K562 (cell line): ENCODE results near the gene LIN9. TPM values are rescaled to one million over a fixed set of nuclear protein-coding genes. Genes with fewer than 3 reads are reported as not detected.

ENCODE experiments used
- ATAC-seq: fragments of 200-7000 bp; cut with Tn5 transposase; 3 replicates; pipeline ENCODE4 v1.9.1; 2020; ENCODE audit warnings: moderate library complexity
- BruUV-seq: library from RNA; stranded (reverse); fragments of 400-500 nt; replicated peaks from 2 replicates; lab custom pipeline; 2021; lab: Mats Ljungman, UMichigan
- CTCF ChIA-PET: fragments of 300-600 bp; formaldehyde crosslinking; extraction: SDS; loops from one replicate; lab custom pipeline; 2021; ENCODE audit warnings: low intra/inter-chr PET ratio; lab: Yijun Ruan, JAX
- POLR2A ChIA-PET: fragments of 300-600, 350-650 bp; sonication (Branson Sonifier 250); formaldehyde crosslinking; extraction: SDS; loops from one replicate; lab custom pipeline; 2021; ENCODE audit warnings: antibody characterized with exemption, inconsistent platforms; lab: Yijun Ruan, JAX
- DNase-seq, 4 experiments: peaks; one replicate each; pipeline versions ENCODE4 v3.0.0 to v3.0.0-alpha.2; 2011 to 2018; ENCODE audit warnings: low spot score in 3 of 4, mixed read lengths in 3 of 4; ENCODE audit errors: extremely low read depth in 1 of 4
- FAIRE-seq: peaks from 2 replicates; lab custom pipeline; 2011; peaks lifted over from hg19 to GRCh38; lab: Jason Lieb, UNC
- H2AFZ ChIP-seq: 2 replicates; pipeline ENCODE4 v1.6.0; 2011; ENCODE audit warnings: low read depth, low read length, control low read depth, inconsistent platforms
- H3K27ac ChIP-seq: fragments of 200-600 bp; 3 replicates; pipeline ENCODE4 v1.8.0; 2011; ENCODE audit warnings: low read depth, mild to moderate bottlenecking, control low read depth, inconsistent platforms, low read length, moderate library complexity, mixed read lengths; ENCODE audit errors: extremely low read depth
- H3K27me3 ChIP-seq, 2 experiments: fragments of 300-600 bp in 1 of 2; 2 replicates in 1 of 2; 3 replicates in 1 of 2; pipeline versions ENCODE4 v1.6.0 to v1.8.0; 2011; ENCODE audit warnings: inconsistent platforms in 2 of 2, low read length in 2 of 2, mild to moderate bottlenecking in 1 of 2, mixed read lengths in 1 of 2, moderate library complexity in 1 of 2; ENCODE audit not compliant: control insufficient read depth in 2 of 2, insufficient read depth in 2 of 2
- H3K36me3 ChIP-seq: fragments of 300-600 bp; 3 replicates; pipeline ENCODE4 v1.8.0; 2011; ENCODE audit warnings: mild to moderate bottlenecking, low read length, inconsistent platforms; ENCODE audit not compliant: control insufficient read depth, insufficient read depth
- H3K4me1 ChIP-seq, 2 experiments: fragments of 200-600 bp in 1 of 2; replicated peaks in 1 of 2; 2 replicates in 1 of 2; 3 replicates in 1 of 2; pipeline versions ENCODE4 v1.5.1 to v1.8.0; 2011; ENCODE audit warnings: inconsistent platforms in 2 of 2, low read length in 2 of 2, mild to moderate bottlenecking in 1 of 2, mixed read lengths in 1 of 2, moderate library complexity in 1 of 2; ENCODE audit not compliant: control insufficient read depth in 2 of 2, insufficient read depth in 2 of 2
- H3K4me2 ChIP-seq: 2 replicates; pipeline ENCODE4 v1.6.1; 2011; ENCODE audit warnings: low read length, control low read depth, inconsistent platforms, mixed read lengths; ENCODE audit not compliant: insufficient read depth
- H3K4me3 ChIP-seq: fragments of 200-600 bp; sonication (generic), shearing (Covaris generic); 2 replicates; pipeline ENCODE4 v1.5.1; 2016; ENCODE audit warnings: control low read depth, inconsistent platforms
- H3K79me2 ChIP-seq: fragments of 200-600 bp; 3 replicates; pipeline ENCODE4 v1.8.0; 2011; ENCODE audit warnings: low read length, inconsistent platforms; ENCODE audit not compliant: control insufficient read depth, insufficient read depth
- H3K9ac ChIP-seq, 2 experiments: 2 replicates each; pipeline versions ENCODE4 v1.6.0 to v1.6.1; 2011; ENCODE audit warnings: low read depth in 2 of 2, low read length in 2 of 2, control low read depth in 1 of 2, inconsistent platforms in 1 of 2, mild to moderate bottlenecking in 1 of 2, mixed read lengths in 1 of 2; ENCODE audit not compliant: insufficient read depth in 1 of 2
- H3K9me1 ChIP-seq: one replicate; pipeline ENCODE4 v1.6.0; 2011; ENCODE audit warnings: inconsistent platforms, mild to moderate bottlenecking, low read length, moderate library complexity; ENCODE audit not compliant: control insufficient read depth, insufficient read depth
- H3K9me3 ChIP-seq: replicated peaks from 2 replicates; pipeline ENCODE4 v1.5.1; 2011; ENCODE audit warnings: low read depth, low read length, inconsistent platforms; ENCODE audit not compliant: control insufficient read depth, insufficient read depth
- H4K20me1 ChIP-seq: replicated peaks from 2 replicates; pipeline ENCODE4 v1.6.1; 2011; ENCODE audit warnings: low read length, inconsistent platforms, mixed read lengths; ENCODE audit not compliant: control insufficient read depth, insufficient read depth
- DACH1 ChIP-seq: fragments of 450-650 bp; IDR thresholded peaks from 2 replicates; pipeline ENCODE4 v1.6.1; 2018; ENCODE audit not compliant: partially characterized antibody
- HNRNPUL1 ChIP-seq: fragments of 200-400 bp; formaldehyde crosslinking; IDR thresholded peaks from 2 replicates; pipeline ENCODE4 v1.6.1; 2017; ENCODE audit warnings: low read length
- RBM25 ChIP-seq: fragments of 200-400 bp; formaldehyde crosslinking; IDR thresholded peaks from 2 replicates; pipeline ENCODE4 v1.6.1; 2018; ENCODE audit warnings: low read length, low read depth, moderate library complexity; ENCODE audit not compliant: severe bottlenecking
- ZNF224 ChIP-seq: sonication (generic); formaldehyde crosslinking; IDR thresholded peaks from 2 replicates; pipeline ENCODE4 v1.8.0; 2022; ENCODE audit warnings: mild to moderate bottlenecking, missing genetic modification reagents
- ZNF398 ChIP-seq: fragments of 250-450 bp; sonication (Bioruptor Pico); IDR thresholded peaks from 2 replicates; pipeline ENCODE4 v1.8.0; 2021; ENCODE audit warnings: moderate library complexity, mild to moderate bottlenecking, inconsistent platforms
- WGBS: fragments of 100-300 bp; shearing (Covaris generic); methylation state at CpG from one replicate; pipeline ENCODE4 v1.1.6; 2016; ENCODE audit warnings: low coverage, mixed read lengths; ENCODE audit not compliant: insufficient coverage; ENCODE audit errors: missing lambda C conversion rate; 5-methylcytosine and 5-hydroxymethylcytosine counted together
- in situ Hi-C: fragments of 300-500 bp; cut with MboI; formaldehyde crosslinking; loops from 4 replicates; pipeline ENCODE4 v1.15.0; 2018; ENCODE audit warnings: inconsistent platforms, mixed read lengths
- intact Hi-C: fragments of 100-400 bp; cut with micrococcal nuclease; formaldehyde crosslinking; loops from 2 replicates; pipeline ENCODE4 v1.14.2; 2022
- polyA plus RNA-seq, 8 experiments: library from polyadenylated mRNA; depleted of rRNA in 4 of 8; stranded (reverse) in 5 of 8; unstranded in 3 of 8; fragments of >200 nt; fragmentation: Nextera tagmentation in 2 of 8; fragmentation: Illumina TruSeq in 1 of 8; extraction: Ambion mirVana in 2 of 8; extraction: Trizol in 1 of 8; gene quantifications; 2 replicates each; pipeline versions ENCODE4 v1.2.1 to v1.2.3, GENCODE V29; 2011 to 2014; ENCODE audit warnings: inconsistent platforms in 1 of 8, missing spikeins in 1 of 8
- total RNA-seq, 7 experiments: library from RNA; depleted of rRNA in 6 of 7; stranded (reverse); fragments of >200 nt in 6 of 7; fragmentation: Illumina TruSeq in 2 of 7; extraction: Trizol in 2 of 7; gene quantifications; 2 replicates each; pipeline versions ENCODE4 v1.2.1 to v1.2.3, GENCODE V29; 2011 to 2021; ENCODE audit warnings: low replicate concordance in 1 of 7
- TF ChIP-seq, protein P1 (sequence below): fragments of 450-650 bp; IDR thresholded peaks from 2 replicates; pipeline ENCODE4 v1.7.0; 2016; ENCODE audit warnings: borderline replicate concordance
- TF ChIP-seq, protein P2 (sequence below): fragments of 450-650 bp; IDR thresholded peaks from 2 replicates; pipeline ENCODE4 v1.6.1; 2017; ENCODE audit warnings: mild to moderate bottlenecking, moderate library complexity

Gene LIN9
- total and polyA plus RNA-seq, 9 of the 15 experiments (the other 6 are each of a cell fraction or from before 2014, with no cell fraction given): 18.8 to 33.0 (median 25.5) TPM

- BruUV-seq: no TSS peak
- Histone ChIP-seq H3K9me3 (no peaks in the 10 kb centered on the region), H3K27ac (no peak overlapping the region), H4K20me1 (no peaks in the 10 kb centered on the region), H3K27me3 (no peaks in the 10 kb centered on the region), H3K9me1 (no peaks in the 10 kb centered on the region), H3K36me3 (peaks cover 56% of the 10 kb centered on the region)
- in situ Hi-C loops (no loop called here), intact Hi-C loops (no loop called here)
- FAIRE-seq: no peak
- TF ChIP-seq DACH1 (no peak), HNRNPUL1 (no peak), ZNF224 (CRISPR knock-in tag) (no peak), ZNF398 (CRISPR knock-in tag) (no peak), RBM25 (no peak)
- TF ChIP-seq, protein P1, sequence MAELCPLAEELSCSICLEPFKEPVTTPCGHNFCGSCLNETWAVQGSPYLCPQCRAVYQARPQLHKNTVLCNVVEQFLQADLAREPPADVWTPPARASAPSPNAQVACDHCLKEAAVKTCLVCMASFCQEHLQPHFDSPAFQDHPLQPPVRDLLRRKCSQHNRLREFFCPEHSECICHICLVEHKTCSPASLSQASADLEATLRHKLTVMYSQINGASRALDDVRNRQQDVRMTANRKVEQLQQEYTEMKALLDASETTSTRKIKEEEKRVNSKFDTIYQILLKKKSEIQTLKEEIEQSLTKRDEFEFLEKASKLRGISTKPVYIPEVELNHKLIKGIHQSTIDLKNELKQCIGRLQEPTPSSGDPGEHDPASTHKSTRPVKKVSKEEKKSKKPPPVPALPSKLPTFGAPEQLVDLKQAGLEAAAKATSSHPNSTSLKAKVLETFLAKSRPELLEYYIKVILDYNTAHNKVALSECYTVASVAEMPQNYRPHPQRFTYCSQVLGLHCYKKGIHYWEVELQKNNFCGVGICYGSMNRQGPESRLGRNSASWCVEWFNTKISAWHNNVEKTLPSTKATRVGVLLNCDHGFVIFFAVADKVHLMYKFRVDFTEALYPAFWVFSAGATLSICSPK: no peak
- TF ChIP-seq, protein P2, sequence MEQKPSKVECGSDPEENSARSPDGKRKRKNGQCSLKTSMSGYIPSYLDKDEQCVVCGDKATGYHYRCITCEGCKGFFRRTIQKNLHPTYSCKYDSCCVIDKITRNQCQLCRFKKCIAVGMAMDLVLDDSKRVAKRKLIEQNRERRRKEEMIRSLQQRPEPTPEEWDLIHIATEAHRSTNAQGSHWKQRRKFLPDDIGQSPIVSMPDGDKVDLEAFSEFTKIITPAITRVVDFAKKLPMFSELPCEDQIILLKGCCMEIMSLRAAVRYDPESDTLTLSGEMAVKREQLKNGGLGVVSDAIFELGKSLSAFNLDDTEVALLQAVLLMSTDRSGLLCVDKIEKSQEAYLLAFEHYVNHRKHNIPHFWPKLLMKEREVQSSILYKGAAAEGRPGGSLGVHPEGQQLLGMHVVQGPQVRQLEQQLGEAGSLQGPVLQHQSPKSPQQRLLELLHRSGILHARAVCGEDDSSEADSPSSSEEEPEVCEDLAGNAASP: no peak
- TF ChIP-seq, all 486 proteins: peak for 0
- WGBS: 63% methylated on average over 3 of the region's 3 CpGs
- Histone ChIP-seq H2AFZ (no peak overlapping the region), H3K4me1 (no peaks in the 10 kb centered on the region), H3K9ac (no peak overlapping the region), H3K79me2 (no peaks in the 10 kb centered on the region), H3K4me2 (no peak overlapping the region), H3K4me3 (no peak overlapping the region)
- DNase-seq: no peak
- ChIA-PET POLR2A (no interaction called here), CTCF (no interaction called here)
- no peak for ATAC-seq
Measured at GRCh38 chr1:226248796-226249195, 60.2 kb downstream of the LIN9 start.
